SH-SY5Y (cell line): ENCODE data around the gene COX5A.

Source experiments
- GATA2 ChIP-seq: IDR thresholded peaks from 2 replicates; pipeline ENCODE4 v1.6.1; 2011; ENCODE audit warnings: mild to moderate bottlenecking, low read depth, low read length
- GATA3 ChIP-seq: IDR thresholded peaks from 2 replicates; pipeline ENCODE4 v1.6.1; 2011; ENCODE audit warnings: low read depth, mild to moderate bottlenecking, low read length, moderate library complexity

COX5A gene

DNA sequence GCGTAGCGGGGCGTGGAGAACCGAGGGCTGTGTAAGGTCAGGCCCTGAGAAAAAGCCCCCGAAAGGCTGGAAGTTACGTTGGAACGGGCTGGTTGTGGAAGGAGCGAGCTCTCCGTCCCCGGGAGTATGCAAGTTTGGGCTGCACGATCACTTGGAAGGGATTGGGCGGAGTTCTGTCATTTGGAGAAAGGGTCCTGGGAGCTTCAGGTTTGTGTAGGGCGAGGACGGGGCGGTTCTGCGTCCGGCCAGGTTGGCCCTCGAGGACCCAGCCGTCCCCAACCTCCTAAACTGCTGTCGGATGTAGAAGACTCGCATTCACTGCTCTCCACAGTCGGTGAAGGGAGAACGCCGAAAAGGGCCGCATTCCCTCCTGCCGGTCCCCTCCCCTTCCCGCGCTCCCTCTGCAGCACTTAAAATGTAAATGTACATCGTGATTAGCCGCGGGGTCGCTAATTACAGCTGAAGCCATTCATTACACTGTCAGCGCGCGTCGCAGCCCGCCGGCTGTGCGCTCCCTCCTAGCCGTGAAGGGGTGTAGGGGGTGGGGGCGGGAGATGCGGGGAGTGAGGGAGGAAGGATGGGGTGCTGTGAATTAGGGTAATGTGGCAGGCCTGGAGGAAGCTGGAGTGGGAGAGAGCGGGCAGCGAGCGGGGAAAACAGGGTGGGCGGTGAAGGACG is 21.2 kb upstream of the COX5A start:
- TF ChIP-seq GATA3 (no peak), GATA2 (no peak)

- TF ChIP-seq GATA3 (no peak), GATA2 (no peak)
These were observed 20.5 kb upstream of the COX5A start for GRCh38 chr15:74958320-74958907.

DNA sequence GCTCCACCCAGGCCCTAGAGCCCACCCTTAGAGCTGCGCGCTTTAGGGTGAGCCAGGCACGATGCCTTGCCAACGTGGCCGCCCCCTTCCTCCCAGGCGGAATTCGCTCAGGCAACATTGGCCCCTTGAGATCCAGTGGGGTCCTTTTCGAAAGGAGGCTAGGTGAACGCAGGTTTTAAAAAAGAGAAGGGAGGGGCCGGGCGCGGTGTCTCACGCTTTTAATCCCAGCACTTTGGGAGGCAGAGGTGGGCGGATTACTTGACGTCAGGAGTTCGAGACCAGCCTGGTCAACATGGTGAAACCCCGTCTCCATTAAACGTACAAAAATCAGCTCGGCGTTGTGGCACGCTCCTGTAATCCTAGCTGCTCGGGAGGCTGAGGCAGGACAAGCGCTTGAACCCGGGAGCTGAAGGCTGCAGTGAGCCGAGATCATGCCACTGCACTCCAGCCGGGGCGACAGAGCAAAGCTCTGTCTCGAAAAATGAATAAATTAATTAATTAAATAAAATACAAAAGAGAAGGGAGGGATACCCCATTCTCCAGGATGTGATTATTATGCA is 19.7 kb upstream of the COX5A start:
- TF ChIP-seq GATA3 (no peak), GATA2 (no peak)

DNA sequence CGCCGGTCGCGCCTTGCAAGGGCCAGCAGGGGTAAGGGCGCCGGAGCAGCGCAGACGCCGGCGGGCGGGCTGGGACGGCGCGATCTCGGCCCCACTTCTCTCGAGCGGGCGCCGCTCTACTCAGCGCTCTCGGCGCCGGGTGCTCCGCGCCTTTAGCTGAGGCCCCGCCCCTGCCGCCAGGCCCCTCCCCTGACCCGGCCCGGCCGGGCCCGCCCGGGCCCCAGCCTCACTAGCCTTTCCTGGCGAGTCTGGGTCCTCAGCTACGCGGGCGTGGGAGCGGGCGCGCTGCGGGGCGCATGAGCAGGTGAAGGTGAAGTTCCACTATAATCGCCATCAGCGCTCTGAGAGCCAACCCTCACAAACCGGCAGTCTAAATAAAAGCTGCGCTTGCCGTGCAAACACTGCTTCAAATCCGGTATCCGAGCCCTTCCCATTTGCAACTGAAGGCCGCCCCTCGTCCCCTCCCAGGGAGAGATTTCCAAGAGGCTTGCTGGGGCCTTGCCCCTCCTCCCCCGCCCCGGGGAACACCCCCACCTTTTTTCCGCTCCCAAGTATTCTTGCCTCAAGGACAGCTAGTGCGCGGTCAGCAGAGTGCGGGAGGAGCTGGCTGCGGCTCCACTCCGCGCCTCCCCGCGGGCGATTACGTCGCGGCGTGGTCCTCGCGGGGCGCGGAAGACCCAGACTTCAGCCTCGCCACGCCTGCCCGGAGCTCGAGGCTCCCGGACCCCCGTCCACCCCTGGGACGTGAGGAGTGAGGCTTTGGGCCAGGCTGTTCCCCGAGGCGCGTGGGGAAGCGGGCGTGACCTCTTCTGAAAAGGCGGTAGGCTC is 19.0 kb upstream of the COX5A start, which contains the start of gene RPP25:
Gene RPP25 (minus strand): TSS at position 125 of the 828 bp plus-strand sequence. CDS start 189 bp downstream, outside the sequence.
- no peak for TF ChIP-seq GATA3
- no peak for TF ChIP-seq GATA2

- no peak for TF ChIP-seq GATA2
- no peak for TF ChIP-seq GATA3
These were observed 18.1 kb upstream of the COX5A start for GRCh38 chr15:74955796-74956647.

GRCh38 chr15:74955017-74955416 is 17.1 kb upstream of the COX5A start:
- no peak for TF ChIP-seq GATA3
- TF ChIP-seq GATA2 = no peak

- no peak for TF ChIP-seq GATA3
- peak; percentile 99 for TF ChIP-seq GATA2
These were observed 16.6 kb upstream of the COX5A start for GRCh38 chr15:74954515-74954914.

DNA sequence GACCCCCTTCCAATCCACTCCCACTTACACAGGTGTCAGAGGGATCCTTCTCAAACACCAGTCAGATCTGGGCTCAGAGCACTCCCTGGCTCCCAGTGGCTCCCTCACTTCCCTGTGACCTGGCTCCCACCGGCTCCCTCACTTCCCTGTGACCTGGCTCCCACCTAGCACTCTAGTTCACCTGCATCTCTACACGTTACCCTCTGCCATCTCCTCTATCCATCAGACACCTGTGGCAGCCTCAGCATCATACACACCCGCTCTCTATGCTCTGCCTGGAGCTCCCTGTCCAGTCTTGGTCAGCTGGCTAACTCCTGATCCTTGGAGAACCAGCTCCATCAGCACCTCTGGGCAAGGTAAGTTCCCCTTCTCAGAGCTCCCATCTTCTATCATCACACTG is 13.1 kb upstream of the COX5A start:
- TF ChIP-seq GATA2 = no peak
- no peak for TF ChIP-seq GATA3

DNA sequence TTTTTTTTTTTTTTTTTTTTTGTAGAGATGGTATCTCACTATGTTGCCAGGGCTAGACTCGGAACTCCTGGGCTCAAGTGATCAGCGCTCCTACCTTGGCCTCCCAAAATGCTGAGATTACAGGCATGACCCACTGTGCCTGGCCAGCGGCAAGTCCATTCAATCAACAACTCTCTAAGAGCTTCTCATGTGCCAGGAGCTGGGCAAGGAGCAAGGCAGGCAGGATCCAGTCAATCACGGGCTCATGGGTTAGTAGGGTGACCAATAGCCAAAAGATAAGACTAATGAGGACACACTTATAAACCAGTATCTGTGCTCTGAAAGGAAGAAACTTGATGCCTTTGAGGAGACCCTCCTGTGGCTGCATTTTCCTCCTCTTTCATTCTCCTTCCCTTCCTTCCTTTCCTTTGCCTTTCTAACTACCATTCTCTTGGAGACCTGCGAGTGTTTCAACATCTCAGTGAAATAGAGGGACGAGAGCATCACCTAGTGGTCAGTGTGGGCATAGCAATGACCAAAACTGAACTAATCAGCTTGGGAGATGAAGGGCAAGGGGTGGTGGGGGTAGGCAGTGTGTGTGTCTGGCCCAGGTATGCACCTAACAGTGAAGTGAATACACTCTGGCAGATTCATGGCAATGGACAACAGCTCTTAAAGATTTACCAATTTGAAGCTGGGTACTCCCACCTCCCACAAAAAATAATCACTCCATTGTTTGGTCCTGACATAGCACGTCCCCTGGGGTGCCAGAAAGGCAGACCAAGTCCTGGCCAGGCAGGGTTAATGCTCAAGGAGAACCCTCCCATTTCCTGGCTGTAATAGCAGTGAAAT is 12.4 kb upstream of the COX5A start:
- TF ChIP-seq GATA3 (no peak), GATA2 (peak; percentile 76)

DNA sequence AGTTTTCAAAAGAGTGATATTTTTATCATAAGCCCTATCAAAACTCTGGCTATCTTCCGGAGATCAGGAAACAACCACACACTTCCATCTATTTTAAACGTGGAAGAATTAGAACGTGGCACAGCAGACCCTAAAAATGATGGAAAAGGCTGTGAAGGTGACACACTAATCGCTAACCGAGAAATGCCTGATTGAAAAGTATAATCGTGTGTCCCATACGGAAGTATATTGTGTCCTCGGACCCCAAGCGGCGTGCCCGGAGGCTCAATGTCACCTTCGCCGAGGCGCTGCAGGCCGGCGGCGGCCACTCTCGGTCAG is 642 bp downstream of the COX5A start:
- TF ChIP-seq GATA2 (no peak), GATA3 (no peak)

DNA sequence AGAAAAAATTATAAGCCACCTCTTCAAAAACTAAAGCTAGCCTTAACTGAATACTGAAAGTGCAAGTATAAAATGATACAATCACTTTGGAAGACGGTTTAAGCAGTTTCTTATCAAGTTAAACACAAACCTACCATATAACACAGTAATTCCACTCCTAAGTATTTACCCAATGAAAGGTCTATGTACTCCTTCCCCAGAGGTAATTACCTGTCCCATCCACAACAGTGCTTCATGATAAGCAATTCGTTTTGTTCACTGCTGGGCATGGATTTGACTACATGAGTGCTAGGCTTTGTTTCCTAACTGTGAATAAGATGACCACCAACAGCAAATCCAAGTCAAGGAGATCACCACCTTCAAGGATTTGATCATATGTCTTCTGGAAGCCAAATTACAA is 4.3 kb downstream of the COX5A start:
- TF ChIP-seq GATA2 (no peak), GATA3 (no peak)

GRCh38 chr15:74928771-74929198 is 9.1 kb downstream of the COX5A start:
- TF ChIP-seq GATA2 (no peak), GATA3 (no peak)

DNA sequence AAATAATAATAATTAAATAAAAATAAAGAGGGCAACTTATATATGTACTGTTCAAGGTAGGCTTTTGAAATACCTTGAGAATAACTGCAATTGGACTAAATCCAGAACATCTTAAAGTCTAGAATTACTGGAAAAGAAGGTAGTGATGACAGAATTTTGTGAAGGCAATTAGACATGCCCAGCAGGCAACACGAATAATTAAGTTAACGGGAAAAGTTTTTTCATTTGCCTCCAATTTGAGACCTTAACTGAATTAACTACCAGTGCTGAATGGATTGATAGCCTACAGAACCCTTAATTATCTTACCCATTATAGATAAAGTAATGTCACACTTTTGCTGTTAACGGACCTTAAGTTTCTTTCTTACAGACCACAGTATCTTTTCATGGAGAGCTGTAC is 13.3 kb downstream of the COX5A start:
- TF ChIP-seq GATA3 (no peak), GATA2 (no peak)

DNA sequence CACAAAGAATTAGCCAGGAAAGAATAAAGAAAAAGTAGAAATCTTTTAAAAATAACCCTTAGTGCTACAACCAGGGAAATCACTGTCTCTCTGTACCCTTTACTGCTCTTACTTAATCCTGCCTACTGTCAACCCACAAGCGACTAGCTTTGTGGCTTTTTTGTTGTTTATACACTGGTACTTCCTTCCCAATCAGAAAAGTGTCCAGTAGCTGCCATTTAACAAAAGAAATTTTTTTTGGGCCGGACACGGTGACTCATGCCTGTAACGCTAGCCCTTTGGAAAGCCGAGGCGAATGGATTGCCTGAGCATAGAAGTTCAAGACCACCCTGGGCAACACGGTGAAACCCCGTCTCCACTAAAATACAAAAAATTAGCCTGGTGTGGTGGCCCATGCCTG is 17.4 kb downstream of the COX5A start:
- no peak for TF ChIP-seq GATA2
- no peak for TF ChIP-seq GATA3
